ENCODE measurements around the gene C20orf96.

DNA sequence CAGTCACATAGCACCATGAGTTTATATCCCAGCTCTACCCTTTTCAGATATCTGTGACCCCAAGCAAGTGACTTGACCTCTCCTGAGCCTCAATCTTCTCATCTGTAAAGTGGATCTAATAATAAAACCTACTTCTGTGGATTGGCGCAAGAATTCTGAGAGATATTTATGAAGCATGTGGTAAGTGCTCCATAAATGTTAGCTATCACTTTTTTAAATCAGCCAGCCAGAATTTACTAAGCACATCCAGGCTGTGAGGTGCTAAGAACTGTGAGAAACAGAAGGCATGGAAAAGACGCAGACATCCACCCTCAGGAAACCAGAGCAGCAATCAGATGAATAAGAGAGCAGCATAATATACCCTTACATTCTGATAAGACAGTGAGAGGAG is 862 bp downstream of the C20orf96 start:
- TF ChIP-seq EP300 (IDR thresholded peaks at IDR 0.05) (no peak), POLR2A (IDR thresholded peaks at IDR 0.05) (no peak), POLR2AphosphoS5 (IDR thresholded peaks at IDR 0.05) (no peak)
- TF ChIP-seq, protein P1, sequence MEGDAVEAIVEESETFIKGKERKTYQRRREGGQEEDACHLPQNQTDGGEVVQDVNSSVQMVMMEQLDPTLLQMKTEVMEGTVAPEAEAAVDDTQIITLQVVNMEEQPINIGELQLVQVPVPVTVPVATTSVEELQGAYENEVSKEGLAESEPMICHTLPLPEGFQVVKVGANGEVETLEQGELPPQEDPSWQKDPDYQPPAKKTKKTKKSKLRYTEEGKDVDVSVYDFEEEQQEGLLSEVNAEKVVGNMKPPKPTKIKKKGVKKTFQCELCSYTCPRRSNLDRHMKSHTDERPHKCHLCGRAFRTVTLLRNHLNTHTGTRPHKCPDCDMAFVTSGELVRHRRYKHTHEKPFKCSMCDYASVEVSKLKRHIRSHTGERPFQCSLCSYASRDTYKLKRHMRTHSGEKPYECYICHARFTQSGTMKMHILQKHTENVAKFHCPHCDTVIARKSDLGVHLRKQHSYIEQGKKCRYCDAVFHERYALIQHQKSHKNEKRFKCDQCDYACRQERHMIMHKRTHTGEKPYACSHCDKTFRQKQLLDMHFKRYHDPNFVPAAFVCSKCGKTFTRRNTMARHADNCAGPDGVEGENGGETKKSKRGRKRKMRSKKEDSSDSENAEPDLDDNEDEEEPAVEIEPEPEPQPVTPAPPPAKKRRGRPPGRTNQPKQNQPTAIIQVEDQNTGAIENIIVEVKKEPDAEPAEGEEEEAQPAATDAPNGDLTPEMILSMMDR (IDR thresholded peaks at IDR 0.05), result no peak

Data from sigmoid colon (tissue), 4 donors.